ENCODE data around the gene OGFOD2.

GRCh38 chr12:122990961-122991622 is 16.0 kb downstream of the OGFOD2 start:
- no peak for TF ChIP-seq CTCF (IDR thresholded peaks at IDR 0.05)
- no peak for TF ChIP-seq EP300 (IDR thresholded peaks at IDR 0.05; ENCODE audit: low read depth)
- no peak for TF ChIP-seq POLR2AphosphoS5 (IDR thresholded peaks at IDR 0.05)
- TF ChIP-seq POLR2A (IDR thresholded peaks at IDR 0.05) = no peak
